ENCODE results near the gene RAP2B. TPM values are rescaled to one million over a fixed set of nuclear protein-coding genes. Genes with fewer than 3 reads are reported as not detected.

The RAP2B gene
- total RNA-seq, 4 donors from 2014 or later: 1.5 to 2.0 (median 1.7) TPM

DNA sequence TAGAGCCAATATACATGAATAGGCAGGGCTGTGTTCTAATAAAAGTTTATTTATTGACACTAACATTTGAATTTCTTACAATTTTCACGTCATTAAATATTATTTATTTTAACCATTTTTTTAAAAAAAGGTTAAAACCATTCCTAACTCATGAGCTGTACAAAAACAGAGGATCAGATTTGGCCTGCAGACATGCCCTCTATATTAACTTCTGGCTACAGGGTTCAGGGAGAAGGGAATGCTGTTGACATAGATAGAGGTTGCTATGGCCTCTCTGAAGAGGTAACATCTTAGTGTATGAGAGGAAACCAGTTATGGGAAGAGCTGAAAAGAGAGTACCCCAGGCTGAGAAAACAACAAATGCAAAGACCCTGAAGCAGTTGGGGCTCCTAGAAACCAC, 19.1 kb upstream of the RAP2B start:
- no peaks in the 10 kb centered on the region for H3K27me3 ChIP-seq
- H3K4me1 ChIP-seq: no peaks in the 10 kb centered on the region
- H3K36me3 ChIP-seq: no peaks in the 10 kb centered on the region
- H3K9me3 ChIP-seq: no peaks in the 10 kb centered on the region
- TF ChIP-seq, protein P1, sequence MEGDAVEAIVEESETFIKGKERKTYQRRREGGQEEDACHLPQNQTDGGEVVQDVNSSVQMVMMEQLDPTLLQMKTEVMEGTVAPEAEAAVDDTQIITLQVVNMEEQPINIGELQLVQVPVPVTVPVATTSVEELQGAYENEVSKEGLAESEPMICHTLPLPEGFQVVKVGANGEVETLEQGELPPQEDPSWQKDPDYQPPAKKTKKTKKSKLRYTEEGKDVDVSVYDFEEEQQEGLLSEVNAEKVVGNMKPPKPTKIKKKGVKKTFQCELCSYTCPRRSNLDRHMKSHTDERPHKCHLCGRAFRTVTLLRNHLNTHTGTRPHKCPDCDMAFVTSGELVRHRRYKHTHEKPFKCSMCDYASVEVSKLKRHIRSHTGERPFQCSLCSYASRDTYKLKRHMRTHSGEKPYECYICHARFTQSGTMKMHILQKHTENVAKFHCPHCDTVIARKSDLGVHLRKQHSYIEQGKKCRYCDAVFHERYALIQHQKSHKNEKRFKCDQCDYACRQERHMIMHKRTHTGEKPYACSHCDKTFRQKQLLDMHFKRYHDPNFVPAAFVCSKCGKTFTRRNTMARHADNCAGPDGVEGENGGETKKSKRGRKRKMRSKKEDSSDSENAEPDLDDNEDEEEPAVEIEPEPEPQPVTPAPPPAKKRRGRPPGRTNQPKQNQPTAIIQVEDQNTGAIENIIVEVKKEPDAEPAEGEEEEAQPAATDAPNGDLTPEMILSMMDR (IDR thresholded peaks at IDR 0.05 in 4 of 5, conservative IDR thresholded peaks at IDR 0.05 in 1 of 5): no peak
- TF ChIP-seq POLR2A (IDR thresholded peaks at IDR 0.05): no peak
- H3K4me3 ChIP-seq: no peak overlapping the region
- no peak for ATAC-seq
- intact Hi-C loops (cut with DNase I; ENCODE audit: low total_unique reads) (loop anchor here (2.0 kb wide), 1 partner anchor 38 kb away; no protein-coding TSS in a partner anchor), in situ Hi-C loops (cut with MboI; ENCODE audit: low sequenced_read_pairs in 4 of 4) (no loop called here)
- no peak overlapping the region for H3K27ac ChIP-seq
- no peak for DNase-seq

DNA sequence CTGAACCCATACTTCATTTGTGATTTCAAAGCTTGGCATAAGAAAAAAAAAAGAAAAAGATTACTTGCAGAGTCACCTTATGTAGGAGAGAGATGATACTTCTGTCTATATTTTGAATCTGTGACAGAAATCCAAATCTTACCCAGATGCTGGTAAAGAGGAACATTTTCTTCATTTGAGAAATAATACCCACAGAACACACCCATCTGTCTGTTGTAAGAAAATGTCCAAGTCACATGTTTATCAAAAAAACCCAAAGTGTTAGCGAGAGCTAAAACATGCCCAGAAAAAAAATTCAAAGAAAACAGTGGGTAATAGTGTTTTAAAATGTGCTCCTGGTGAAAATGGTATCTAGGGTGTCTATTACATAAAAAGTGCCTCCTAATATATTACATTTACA, 18.0 kb upstream of the RAP2B start:
- intact Hi-C loops (cut with DNase I; ENCODE audit: low total_unique reads): no loop called here
- Histone ChIP-seq H3K27me3 (no peaks in the 10 kb centered on the region), H3K4me1 (no peaks in the 10 kb centered on the region), H3K9me3 (no peaks in the 10 kb centered on the region), H3K27ac (no peak overlapping the region), H3K36me3 (no peaks in the 10 kb centered on the region), H3K4me3 (no peak overlapping the region)
- DNase-seq (no peak), ATAC-seq (no peak)
- TF ChIP-seq, protein P1 (IDR thresholded peaks at IDR 0.05 in 4 of 5, conservative IDR thresholded peaks at IDR 0.05 in 1 of 5): no peak
- TF ChIP-seq POLR2A (IDR thresholded peaks at IDR 0.05): no peak
- in situ Hi-C loops (cut with MboI; ENCODE audit: low sequenced_read_pairs in 4 of 4): no loop called here

DNA sequence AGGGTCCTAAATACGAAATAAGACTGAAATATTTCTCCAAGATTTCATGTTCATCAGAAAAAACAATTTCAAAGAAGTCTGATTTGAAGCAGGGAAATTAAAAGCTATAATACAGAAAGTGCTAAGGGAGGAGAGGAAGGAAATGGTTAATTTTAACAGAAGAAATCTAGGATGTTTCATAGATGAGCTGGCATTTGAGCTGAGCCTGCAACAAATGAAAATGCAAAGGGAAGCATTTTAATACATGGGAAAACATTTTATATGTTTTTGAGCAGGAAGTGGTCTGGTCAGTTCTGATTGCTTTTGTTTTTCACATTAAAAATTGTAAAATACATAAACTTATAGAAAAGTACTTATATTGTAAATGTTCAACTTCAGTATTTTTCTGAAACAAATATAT, 17.2 kb upstream of the RAP2B start:
- in situ Hi-C loops (cut with MboI; ENCODE audit: low sequenced_read_pairs in 4 of 4) (no loop called here), intact Hi-C loops (cut with DNase I; ENCODE audit: low total_unique reads) (no loop called here)
- DNase-seq (no peak), ATAC-seq (no peak)
- Histone ChIP-seq H3K36me3 (no peaks in the 10 kb centered on the region), H3K4me1 (no peaks in the 10 kb centered on the region), H3K27me3 (no peaks in the 10 kb centered on the region), H3K4me3 (no peak overlapping the region), H3K9me3 (no peaks in the 10 kb centered on the region), H3K27ac (no peak overlapping the region)
- TF ChIP-seq POLR2A (IDR thresholded peaks at IDR 0.05): no peak
- TF ChIP-seq, protein P1 (IDR thresholded peaks at IDR 0.05 in 4 of 5, conservative IDR thresholded peaks at IDR 0.05 in 1 of 5): no peak

DNA sequence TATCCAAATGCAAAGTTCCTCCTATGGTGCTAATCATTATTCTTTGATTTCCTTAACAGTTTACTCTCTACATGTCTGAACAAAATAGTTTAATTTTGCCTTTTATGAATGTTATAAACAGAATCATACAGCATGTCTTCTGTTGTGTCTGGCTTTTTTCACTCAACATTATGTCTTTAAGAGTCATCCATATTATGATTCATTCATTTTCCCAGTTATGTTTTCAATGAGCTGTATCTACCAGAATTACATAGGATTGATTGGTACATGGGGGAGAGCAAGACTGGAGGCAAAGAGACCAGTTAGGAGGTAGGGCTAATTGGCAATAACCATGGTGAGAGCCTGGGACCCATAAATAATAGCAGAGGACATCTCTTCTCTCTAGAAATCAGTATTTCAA, 16.6 kb upstream of the RAP2B start:
- in situ Hi-C loops (cut with MboI; ENCODE audit: low sequenced_read_pairs in 4 of 4): no loop called here
- H3K27me3 ChIP-seq: no peaks in the 10 kb centered on the region
- H3K27ac ChIP-seq: no peak overlapping the region
- DNase-seq (no peak), ATAC-seq (no peak)
- TF ChIP-seq POLR2A (IDR thresholded peaks at IDR 0.05): no peak
- TF ChIP-seq, protein P1 (IDR thresholded peaks at IDR 0.05 in 4 of 5, conservative IDR thresholded peaks at IDR 0.05 in 1 of 5): no peak
- no peaks in the 10 kb centered on the region for H3K4me1 ChIP-seq
- intact Hi-C loops (cut with DNase I; ENCODE audit: low total_unique reads): no loop called here
- H3K36me3 ChIP-seq: no peaks in the 10 kb centered on the region
- H3K4me3 ChIP-seq: no peak overlapping the region
- H3K9me3 ChIP-seq: no peaks in the 10 kb centered on the region

Data from gastrocnemius medialis (tissue), 4 donors.